HCT116 (cell line): ENCODE data around the gene ARL2BP. TPM values are rescaled to one million over a fixed set of nuclear protein-coding genes. Genes with fewer than 3 reads are reported as not detected.

Experiments
- ATAC-seq: fragments of 200-7000 bp; cut with Tn5 transposase; 2 replicates; pipeline ENCODE4 v1.9.1; 2020; ENCODE audit warnings: mild to moderate bottlenecking, moderate library complexity
- BruUV-seq: library from RNA; stranded (reverse); fragments of 400-500 nt; replicated peaks from 2 replicates; lab custom pipeline; 2021; lab: Mats Ljungman, UMichigan
- CTCF ChIA-PET: fragments of 300-600 bp; sonication (Branson Sonifier 250); formaldehyde crosslinking; loops from one replicate; lab custom pipeline; 2021; ENCODE audit warnings: antibody characterized with exemption; lab: Charles Lee
- POLR2A ChIA-PET: fragments of 300-600, 350-600 bp; sonication (Branson Sonifier 250); formaldehyde crosslinking; loops from one replicate; lab custom pipeline; 2021; ENCODE audit warnings: antibody characterized with exemption; lab: Charles Lee
- RAD21 ChIA-PET, 2 experiments: fragments of 300-600 bp; sonication (Branson Sonifier 250); formaldehyde crosslinking; loops; one replicate each; lab custom pipeline; 2023; ENCODE audit warnings: low total read pairs in 2 of 2; ENCODE audit not compliant: uncharacterized antibody in 2 of 2, unreplicated experiment in 2 of 2, low non-redundant PET in 1 of 2; lab: Charles Lee
- DNase-seq: peaks from one replicate; pipeline ENCODE4 v3.0.0-alpha.2; 2010; ENCODE audit warnings: low read depth, low spot score
- H2AFZ ChIP-seq: fragments of 200-600 bp; shearing (Covaris generic), sonication (generic); 2 replicates; pipeline ENCODE4 v1.6.1; 2017; ENCODE audit warnings: low read depth, mixed run types, mixed read lengths, antibody characterized with exemption, low read length; ENCODE audit not compliant: poor library complexity, severe bottlenecking
- H3K27ac ChIP-seq: 2 replicates; pipeline ENCODE4 v1.5.1; 2012; ENCODE audit warnings: low read depth, low read length
- H3K27me3 ChIP-seq: fragments of 200-600 bp; sonication (generic); 2 replicates; pipeline ENCODE4 v1.6.1; 2016; ENCODE audit warnings: mixed run types, low read length, mixed read lengths; ENCODE audit not compliant: insufficient read depth
- H3K36me3 ChIP-seq, 2 experiments: fragments of 200-500 bp in 1 of 2; fragments of 200-600 bp in 1 of 2; sonication (Bioruptor generic) in 1 of 2; sonication (generic) in 1 of 2; 2 replicates each; pipeline versions ENCODE4 v1.5.1 to v1.6.1; 2014 to 2016; ENCODE audit warnings: low read length in 2 of 2, inconsistent platforms in 1 of 2, mixed read lengths in 1 of 2, mixed run types in 1 of 2; ENCODE audit not compliant: insufficient read depth in 2 of 2, control insufficient read depth in 1 of 2
- H3K4me1 ChIP-seq, 2 experiments: fragments of 200-600 bp in 1 of 2; sonication (generic) in 1 of 2; 2 replicates each; pipeline versions ENCODE4 v1.5.1 to v1.6.1; 2012 to 2017; ENCODE audit warnings: low read length in 2 of 2, inconsistent platforms in 1 of 2, mild to moderate bottlenecking in 1 of 2, mixed read lengths in 1 of 2, mixed run types in 1 of 2, moderate library complexity in 1 of 2; ENCODE audit not compliant: insufficient read depth in 2 of 2, control insufficient read depth in 1 of 2
- H3K4me2 ChIP-seq: fragments of 200-600 bp; sonication (generic); 2 replicates; pipeline ENCODE4 v1.6.1; 2017; ENCODE audit warnings: mixed run types, low read length, mixed read lengths
- H3K4me3 ChIP-seq, 2 experiments: fragments of 200-600 bp in 1 of 2; sonication (generic) in 1 of 2; replicated peaks in 1 of 2; 2 replicates each; pipeline ENCODE4 v1.5.1; 2011 to 2016; ENCODE audit warnings: low read length in 2 of 2, control low read depth in 1 of 2, low read depth in 1 of 2, mild to moderate bottlenecking in 1 of 2, mixed read lengths in 1 of 2, mixed run types in 1 of 2
- H3K79me2 ChIP-seq: fragments of 200-600 bp; sonication (generic); 2 replicates; pipeline ENCODE4 v1.6.1; 2017; ENCODE audit warnings: mild to moderate bottlenecking, mixed run types, low read length, moderate library complexity, mixed read lengths; ENCODE audit not compliant: insufficient read depth
- H3K9ac ChIP-seq: fragments of 200-600 bp; sonication (generic); 2 replicates; pipeline ENCODE4 v1.6.1; 2016; ENCODE audit warnings: low read length, mixed read lengths
- H3K9me2 ChIP-seq: fragments of 200-600 bp; sonication (generic), shearing (Covaris generic); 2 replicates; pipeline ENCODE4 v1.6.1; 2017; ENCODE audit warnings: mixed run types, mild to moderate bottlenecking, moderate library complexity; ENCODE audit not compliant: insufficient read depth
- H3K9me3 ChIP-seq, 2 experiments: fragments of 200-500 bp in 1 of 2; fragments of 200-600 bp in 1 of 2; sonication (Bioruptor generic) in 1 of 2; sonication (generic) in 1 of 2; 2 replicates each; pipeline ENCODE4 v1.6.1; 2014 to 2017; ENCODE audit warnings: low read length in 2 of 2, mixed read lengths in 2 of 2, inconsistent platforms in 1 of 2, low read depth in 1 of 2, mild to moderate bottlenecking in 1 of 2, mixed run types in 1 of 2, moderate library complexity in 1 of 2; ENCODE audit not compliant: control insufficient read depth in 1 of 2, insufficient read depth in 1 of 2
- H4K20me1 ChIP-seq: fragments of 200-600 bp; sonication (generic), shearing (Covaris generic); 2 replicates; pipeline ENCODE4 v1.6.1; 2017; ENCODE audit warnings: mixed run types, mild to moderate bottlenecking, moderate library complexity; ENCODE audit not compliant: insufficient read depth
- ATF3 ChIP-seq: IDR thresholded peaks from 2 replicates; pipeline ENCODE4 v1.6.1; 2012
- CBX3 ChIP-seq: IDR thresholded peaks from 2 replicates; pipeline ENCODE4 v1.6.1; 2012; ENCODE audit warnings: low read depth
- CEBPB ChIP-seq: IDR thresholded peaks from 2 replicates; pipeline ENCODE4 v1.6.1; 2012; ENCODE audit warnings: low read depth
- CTCF ChIP-seq, 3 experiments: fragments of 200-600 bp in 1 of 3; sonication (generic) in 1 of 3; IDR thresholded peaks in 2 of 3; conservative IDR thresholded peaks in 1 of 3; 2 replicates each; pipeline ENCODE4 v1.5.1; 2012 to 2017; ENCODE audit warnings: low read depth in 2 of 3, low read length in 2 of 3, antibody characterized with exemption in 1 of 3, borderline replicate concordance in 1 of 3, control low read depth in 1 of 3, mild to moderate bottlenecking in 1 of 3, mixed read lengths in 1 of 3, mixed run types in 1 of 3, moderate library complexity in 1 of 3; ENCODE audit not compliant: insufficient read depth in 1 of 3
- EGR1 ChIP-seq: IDR thresholded peaks from 2 replicates; pipeline ENCODE4 v1.6.1; 2012; ENCODE audit warnings: low read depth
- EZH2phosphoT487 ChIP-seq: fragments of 200-600 bp; IDR thresholded peaks from 2 replicates; pipeline ENCODE4 v1.6.1; 2018; ENCODE audit warnings: antibody characterized with exemption, borderline replicate concordance
- FOSL1 ChIP-seq: IDR thresholded peaks from 2 replicates; pipeline ENCODE4 v1.6.1; 2012; ENCODE audit warnings: low read depth
- JUND ChIP-seq: IDR thresholded peaks from 2 replicates; pipeline ENCODE4 v1.6.1; 2012
- MAX ChIP-seq: IDR thresholded peaks from 2 replicates; pipeline ENCODE4 v1.6.1; 2012
- POLR2A ChIP-seq: IDR thresholded peaks from 2 replicates; pipeline ENCODE4 v1.7.0; 2011; ENCODE audit warnings: borderline replicate concordance; ENCODE audit not compliant: insufficient read depth, insufficient read length; ENCODE audit errors: extremely low read depth
- RAD21 ChIP-seq: IDR thresholded peaks from 2 replicates; pipeline ENCODE4 v1.6.1; 2012; ENCODE audit warnings: low read depth, mild to moderate bottlenecking
- SIN3A ChIP-seq: IDR thresholded peaks from 2 replicates; pipeline ENCODE4 v1.6.1; 2012; ENCODE audit warnings: low read depth
- SP1 ChIP-seq: IDR thresholded peaks from 2 replicates; pipeline ENCODE4 v1.6.1; 2012; ENCODE audit warnings: low read depth
- SRF ChIP-seq: IDR thresholded peaks from 2 replicates; pipeline ENCODE4 v1.6.1; 2012; ENCODE audit warnings: low read depth
- ZFX ChIP-seq: fragments of 450-650 bp; IDR thresholded peaks from 2 replicates; pipeline ENCODE4 v1.6.1; 2017
- ZNF274 ChIP-seq: fragments of 200-500 bp; sonication (Bioruptor generic); IDR thresholded peaks from 2 replicates; pipeline ENCODE4 v1.6.1; 2014; ENCODE audit warnings: mild to moderate bottlenecking, low read depth, low read length, inconsistent platforms
- intact Hi-C: fragments of 100-400 bp; cut with micrococcal nuclease; formaldehyde crosslinking; loops from 2 replicates; pipeline ENCODE4 v1.10.0; 2022
- total RNA-seq: library from RNA; stranded (reverse); gene quantifications from one replicate; pipeline ENCODE4 v1.2.1, GENCODE V29; 2021; ENCODE audit not compliant: unreplicated experiment

ARL2BP gene
- total RNA-seq, 1 experiment from 2014 or later: 28.8 TPM

- DNase-seq: no peak
- no peak for ATAC-seq
- CTCF ChIA-PET: no interaction called here
- no peak overlapping the region for H3K9ac ChIP-seq
- no peak overlapping the region for H3K4me3 ChIP-seq
- TSS peak; percentile 35 for BruUV-seq
- H3K27me3 ChIP-seq: no peaks in the 10 kb centered on the region
- H3K36me3 ChIP-seq: no peaks in the 10 kb centered on the region
- RAD21 ChIA-PET: no interaction called here
- no peak overlapping the region for H2AFZ ChIP-seq
- H3K4me1 ChIP-seq: peaks cover 28 to 29% of the 10 kb centered on the region in 2 experiments; a peak in 3 of 4 replicates
- no peak overlapping the region; the same call in 1 of the 2 replicates for H3K27ac ChIP-seq
- intact Hi-C loops: no loop called here
- TF ChIP-seq SP1 (no peak), ATF3 (no peak), MAX (no peak), SRF (no peak), CEBPB (no peak), SIN3A (no peak), ZFX (no peak), POLR2A (no peak), ZNF274 (no peak), RAD21 (no peak), FOSL1 (no peak), CTCF (IDR thresholded peaks at IDR 0.05 in 2 of 3, conservative IDR thresholded peaks at IDR 0.05 in 1 of 3; ENCODE audit: borderline replicate concordance in 1 of 3, insufficient read depth in 1 of 3, low read depth in 2 of 3, low read length in 2 of 3) (no peak), CBX3 (no peak), EGR1 (no peak), EZH2phosphoT487 (no peak), JUND (no peak)
- TF ChIP-seq, all 23 proteins: peak for 0
- Histone ChIP-seq H4K20me1 (no peaks in the 10 kb centered on the region), H3K9me3 (no peaks in the 10 kb centered on the region), H3K79me2 (no peaks in the 10 kb centered on the region), H3K4me2 (peak overlapping the region; percentile 97; the same call in 1 of the 2 replicates), H3K9me2 (no peaks in the 10 kb centered on the region)
- POLR2A ChIA-PET: no interaction called here
These were observed 38.3 kb downstream of the ARL2BP start for GRCh38 chr16:57283214-57283958.
